ENCODE results near the gene DAD1. TPM values are rescaled to one million over a fixed set of nuclear protein-coding genes. Genes with fewer than 3 reads are reported as not detected.

The DAD1 gene
- total RNA-seq, 2 experiments from 2014 or later = 197 to 208 TPM

- H3K27me3 Mint-ChIP-seq = no peaks in the 10 kb centered on the region
- H3K27ac Mint-ChIP-seq = peak overlapping the region; percentile 97
- H3K4me3 Mint-ChIP-seq = peak overlapping the region; percentile 91
- no peak for DNase-seq
- H3K36me3 Mint-ChIP-seq = peaks cover 94% of the 10 kb centered on the region
- peaks cover 87% of the 10 kb centered on the region for H3K4me1 Mint-ChIP-seq
- no peaks in the 10 kb centered on the region for H3K9me3 Mint-ChIP-seq
Observed at GRCh38 chr14:22520796-22521195, 68.2 kb downstream of the DAD1 start.

GRCh38 chr14:22519877-22520685 lies 68.9 kb downstream of the DAD1 start:
- Mint-ChIP-seq H3K36me3 (peaks cover 92% of the 10 kb centered on the region), H3K27ac (peak overlapping the region; percentile 97), H3K27me3 (no peaks in the 10 kb centered on the region), H3K4me1 (peaks cover 90% of the 10 kb centered on the region), H3K4me3 (peak overlapping the region; percentile 91), H3K9me3 (no peaks in the 10 kb centered on the region)
- DNase-seq = no peak

- H3K36me3 Mint-ChIP-seq = peaks cover 89% of the 10 kb centered on the region
- peak overlapping the region; percentile 91 for H3K4me3 Mint-ChIP-seq
- peaks cover 80% of the 10 kb centered on the region for H3K4me1 Mint-ChIP-seq
- H3K27me3 Mint-ChIP-seq = no peaks in the 10 kb centered on the region
- peak overlapping the region; percentile 97 for H3K27ac Mint-ChIP-seq
- H3K9me3 Mint-ChIP-seq = no peaks in the 10 kb centered on the region
- DNase-seq = no peak
Observed at GRCh38 chr14:22518073-22518472, 71.0 kb downstream of the DAD1 start.

GRCh38 chr14:22517117-22517720 lies 71.8 kb downstream of the DAD1 start:
- H3K4me3 Mint-ChIP-seq = peak overlapping the region; percentile 91
- peak overlapping the region; percentile 97 for H3K27ac Mint-ChIP-seq
- H3K9me3 Mint-ChIP-seq = no peaks in the 10 kb centered on the region
- no peak for DNase-seq
- H3K4me1 Mint-ChIP-seq = peaks cover 80% of the 10 kb centered on the region
- H3K27me3 Mint-ChIP-seq = no peaks in the 10 kb centered on the region
- peaks cover 89% of the 10 kb centered on the region for H3K36me3 Mint-ChIP-seq

GRCh38 chr14:22515929-22516328 lies 73.1 kb downstream of the DAD1 start:
- Mint-ChIP-seq H3K27ac (peak overlapping the region; percentile 97), H3K9me3 (no peaks in the 10 kb centered on the region), H3K4me1 (peaks cover 79% of the 10 kb centered on the region), H3K36me3 (peaks cover 89% of the 10 kb centered on the region), H3K27me3 (no peaks in the 10 kb centered on the region), H3K4me3 (peak overlapping the region; percentile 91)
- no peak for DNase-seq

Other genes with a start within 250 kb of the DAD1 start
- gene ABHD4, start 9.1 kb upstream of the DAD1 start, total RNA-seq = 1 to 10 TPM; 8.2 to 8.7 TPM
- gene OR6J1, start 55.1 kb upstream of the DAD1 start, total RNA-seq = not detected
- 100 to 1,000 TPM; 133 to 140 TPM for gene OXA1L, start 177.5 kb upstream of the DAD1 start, total RNA-seq
- gene SLC7A7, start 226.2 kb upstream of the DAD1 start, total RNA-seq = 1 to 10 TPM in 1 of 2 experiments, under 1 TPM in 1; 0.56 to 1.0 TPM
- 100 to 1,000 TPM; 154 to 170 TPM for gene MRPL52, start 240.7 kb upstream of the DAD1 start, total RNA-seq
- gene MMP14, start 247.4 kb upstream of the DAD1 start, total RNA-seq = 1 to 10 TPM; 1.1 to 1.8 TPM